Measurements from ENCODE around the gene ZDHHC1. TPM values are rescaled to one million over a fixed set of nuclear protein-coding genes. Genes with fewer than 3 reads are reported as not detected.
"Not testable (repeated sequence)": the region's sequence is repeated elsewhere in the genome, so short reads cannot be mapped to it uniquely, and the experiment has no call there.

The ZDHHC1 gene
- total RNA-seq, 2 experiments from 2014 or later = 0.36 to 0.40 TPM

- Mint-ChIP-seq H3K4me3 (no peak overlapping the region), H3K27me3 (peaks cover 23% of the 10 kb centered on the region), H3K36me3 (no peaks in the 10 kb centered on the region), H3K4me1 (no peaks in the 10 kb centered on the region), H3K27ac (no peak overlapping the region), H3K9me3 (no peaks in the 10 kb centered on the region)
- POLR2A ChIA-PET = no interaction called here
- no peak for ATAC-seq (ENCODE audit: low read depth)
- no peak for DNase-seq
These were observed 6.7 kb upstream of the ZDHHC1 start for GRCh38 chr16:67423015-67423414.

GRCh38 chr16:67421030-67421429 is 4.8 kb upstream of the ZDHHC1 start:
- POLR2A ChIA-PET = no interaction called here
- Mint-ChIP-seq H3K27me3 (peaks cover 29% of the 10 kb centered on the region), H3K36me3 (no peaks in the 10 kb centered on the region), H3K27ac (no peak overlapping the region), H3K4me1 (peaks cover 3% of the 10 kb centered on the region), H3K9me3 (no peaks in the 10 kb centered on the region), H3K4me3 (no peak overlapping the region)
- DNase-seq (no peak), ATAC-seq (ENCODE audit: low read depth) (no peak)

GRCh38 chr16:67419931-67420330 is 3.7 kb upstream of the ZDHHC1 start:
- Mint-ChIP-seq H3K4me3 (no peak overlapping the region), H3K27ac (no peak overlapping the region), H3K36me3 (no peaks in the 10 kb centered on the region), H3K27me3 (peaks cover 33% of the 10 kb centered on the region), H3K4me1 (peaks cover 6% of the 10 kb centered on the region), H3K9me3 (no peaks in the 10 kb centered on the region)
- ATAC-seq (ENCODE audit: low read depth) (no peak), DNase-seq (no peak)
- POLR2A ChIA-PET = no interaction called here

- DNase-seq (no peak), ATAC-seq (ENCODE audit: low read depth) (no peak)
- POLR2A ChIA-PET = no interaction called here
- H3K9me3 Mint-ChIP-seq = no peaks in the 10 kb centered on the region
- H3K4me3 Mint-ChIP-seq = no peak overlapping the region
- H3K27ac Mint-ChIP-seq = no peak overlapping the region
- peaks cover 6% of the 10 kb centered on the region for H3K4me1 Mint-ChIP-seq
- peaks cover 36% of the 10 kb centered on the region for H3K27me3 Mint-ChIP-seq
- H3K36me3 Mint-ChIP-seq = no peaks in the 10 kb centered on the region
These were observed 3.2 kb upstream of the ZDHHC1 start for GRCh38 chr16:67419502-67419901.

GRCh38 chr16:67417333-67418061 is 1.2 kb upstream of the ZDHHC1 start:
- DNase-seq (no peak), ATAC-seq (ENCODE audit: low read depth) (no peak)
- no peak overlapping the region for H3K4me3 Mint-ChIP-seq
- H3K4me1 Mint-ChIP-seq = peaks cover 6% of the 10 kb centered on the region
- POLR2A ChIA-PET = interaction anchor here (0.6 kb wide), 1 partner anchor 487 kb away, joined by 3 read pairs; no protein-coding TSS in a partner anchor
- H3K27ac Mint-ChIP-seq = no peak overlapping the region
- no peaks in the 10 kb centered on the region for H3K9me3 Mint-ChIP-seq
- no peaks in the 10 kb centered on the region for H3K36me3 Mint-ChIP-seq
- H3K27me3 Mint-ChIP-seq = peaks cover 32% of the 10 kb centered on the region

GRCh38 chr16:67415421-67415820 is 856 bp downstream of the ZDHHC1 start:
- H3K27ac Mint-ChIP-seq; POLR2A ChIA-PET; H3K9me3 Mint-ChIP-seq; DNase-seq; H3K4me1 Mint-ChIP-seq; ATAC-seq (ENCODE audit: low read depth); H3K36me3 Mint-ChIP-seq: not testable (repeated sequence)
- H3K27me3 Mint-ChIP-seq = peaks cover 40% of the 10 kb centered on the region
- H3K4me3 Mint-ChIP-seq = peak overlapping the region; percentile 38

- no peaks in the 10 kb centered on the region for H3K9me3 Mint-ChIP-seq
- POLR2A ChIA-PET = no interaction called here
- no peak for DNase-seq
- no peak overlapping the region for H3K4me3 Mint-ChIP-seq
- no peak for ATAC-seq (ENCODE audit: low read depth)
- peaks cover 6% of the 10 kb centered on the region for H3K4me1 Mint-ChIP-seq
- H3K36me3 Mint-ChIP-seq = no peaks in the 10 kb centered on the region
- no peak overlapping the region for H3K27ac Mint-ChIP-seq
- H3K27me3 Mint-ChIP-seq = peaks cover 40% of the 10 kb centered on the region
These were observed 2.0 kb downstream of the ZDHHC1 start for GRCh38 chr16:67413978-67414911.

- DNase-seq (no peak), ATAC-seq (ENCODE audit: low read depth) (no peak)
- Mint-ChIP-seq H3K4me3 (no peak overlapping the region), H3K36me3 (no peaks in the 10 kb centered on the region), H3K9me3 (no peaks in the 10 kb centered on the region), H3K27ac (no peak overlapping the region), H3K4me1 (peaks cover 6% of the 10 kb centered on the region), H3K27me3 (peaks cover 37% of the 10 kb centered on the region)
- POLR2A ChIA-PET = interaction anchor here (0.9 kb wide), 1 partner anchor 16 kb away, joined by 3 read pairs; no protein-coding TSS in a partner anchor
These were observed 4.0 kb downstream of the ZDHHC1 start for GRCh38 chr16:67412294-67412693.

- Mint-ChIP-seq H3K4me3 (no peak overlapping the region), H3K27me3 (peaks cover 29% of the 10 kb centered on the region), H3K4me1 (peaks cover 3% of the 10 kb centered on the region), H3K27ac (no peak overlapping the region), H3K36me3 (no peaks in the 10 kb centered on the region), H3K9me3 (no peaks in the 10 kb centered on the region)
- ATAC-seq (ENCODE audit: low read depth) = no peak
- no peak for DNase-seq
- POLR2A ChIA-PET = no interaction called here
These were observed 4.9 kb downstream of the ZDHHC1 start for GRCh38 chr16:67411339-67411738.

- no peaks in the 10 kb centered on the region for H3K36me3 Mint-ChIP-seq
- H3K4me3 Mint-ChIP-seq = no peak overlapping the region
- no peaks in the 10 kb centered on the region for H3K9me3 Mint-ChIP-seq
- no peak for ATAC-seq (ENCODE audit: low read depth)
- H3K27ac Mint-ChIP-seq = no peak overlapping the region
- DNase-seq = no peak
- peaks cover 17% of the 10 kb centered on the region for H3K27me3 Mint-ChIP-seq
- no peaks in the 10 kb centered on the region for H3K4me1 Mint-ChIP-seq
- POLR2A ChIA-PET = no interaction called here
These were observed 6.6 kb downstream of the ZDHHC1 start for GRCh38 chr16:67409631-67410030.

GRCh38 chr16:67407788-67408452 is 8.4 kb downstream of the ZDHHC1 start:
- DNase-seq (no peak), ATAC-seq (ENCODE audit: low read depth) (no peak)
- peaks cover 11% of the 10 kb centered on the region for H3K27me3 Mint-ChIP-seq
- no peaks in the 10 kb centered on the region for H3K9me3 Mint-ChIP-seq
- no peak overlapping the region for H3K4me3 Mint-ChIP-seq
- H3K36me3 Mint-ChIP-seq = no peaks in the 10 kb centered on the region
- POLR2A ChIA-PET = no interaction called here
- H3K4me1 Mint-ChIP-seq = peaks cover 2% of the 10 kb centered on the region
- no peak overlapping the region for H3K27ac Mint-ChIP-seq

GRCh38 chr16:67407176-67407787 is 9.0 kb downstream of the ZDHHC1 start:
- H3K27ac Mint-ChIP-seq = no peak overlapping the region
- peaks cover 2% of the 10 kb centered on the region for H3K4me1 Mint-ChIP-seq
- H3K4me3 Mint-ChIP-seq = no peak overlapping the region
- ATAC-seq (ENCODE audit: low read depth) (no peak), DNase-seq (no peak)
- no peaks in the 10 kb centered on the region for H3K9me3 Mint-ChIP-seq
- POLR2A ChIA-PET = no interaction called here
- H3K27me3 Mint-ChIP-seq = peaks cover 14% of the 10 kb centered on the region
- H3K36me3 Mint-ChIP-seq = no peaks in the 10 kb centered on the region

All from activated naive CD8-positive, alpha-beta T cell treated with anti-CD3 and anti-CD28 coated beads, Interleukin-2, amount 10 ng/mL, durations not matched to agents 7 days and 5 days (primary cell).